K562 (cell line): ENCODE measurements around the gene WNT7B. TPM values are rescaled to one million over a fixed set of nuclear protein-coding genes. Genes with fewer than 3 reads are reported as not detected.

Experiments
- ATAC-seq: fragments of 200-7000 bp; cut with Tn5 transposase; 3 replicates; pipeline ENCODE4 v1.9.1; 2020; ENCODE audit warnings: moderate library complexity
- BruUV-seq: library from RNA; stranded (reverse); fragments of 400-500 nt; replicated peaks from 2 replicates; lab custom pipeline; 2021; lab: Mats Ljungman, UMichigan
- CTCF ChIA-PET: fragments of 300-600 bp; formaldehyde crosslinking; extraction: SDS; loops from one replicate; lab custom pipeline; 2021; ENCODE audit warnings: low intra/inter-chr PET ratio; lab: Yijun Ruan, JAX
- POLR2A ChIA-PET: fragments of 300-600, 350-650 bp; sonication (Branson Sonifier 250); formaldehyde crosslinking; extraction: SDS; loops from one replicate; lab custom pipeline; 2021; ENCODE audit warnings: antibody characterized with exemption, inconsistent platforms; lab: Yijun Ruan, JAX
- DNase-seq, 4 experiments: peaks; one replicate each; pipeline versions ENCODE4 v3.0.0 to v3.0.0-alpha.2; 2011 to 2018; ENCODE audit warnings: low spot score in 3 of 4, mixed read lengths in 3 of 4; ENCODE audit errors: extremely low read depth in 1 of 4
- FAIRE-seq: peaks from 2 replicates; lab custom pipeline; 2011; peaks lifted over from hg19 to GRCh38; lab: Jason Lieb, UNC
- H2AFZ ChIP-seq: 2 replicates; pipeline ENCODE4 v1.6.0; 2011; ENCODE audit warnings: low read depth, low read length, control low read depth, inconsistent platforms
- H3K27ac ChIP-seq: fragments of 200-600 bp; 3 replicates; pipeline ENCODE4 v1.8.0; 2011; ENCODE audit warnings: low read depth, mild to moderate bottlenecking, control low read depth, inconsistent platforms, low read length, moderate library complexity, mixed read lengths; ENCODE audit errors: extremely low read depth
- H3K27me3 ChIP-seq, 2 experiments: fragments of 300-600 bp in 1 of 2; 2 replicates in 1 of 2; 3 replicates in 1 of 2; pipeline versions ENCODE4 v1.6.0 to v1.8.0; 2011; ENCODE audit warnings: inconsistent platforms in 2 of 2, low read length in 2 of 2, mild to moderate bottlenecking in 1 of 2, mixed read lengths in 1 of 2, moderate library complexity in 1 of 2; ENCODE audit not compliant: control insufficient read depth in 2 of 2, insufficient read depth in 2 of 2
- H3K36me3 ChIP-seq: fragments of 300-600 bp; 3 replicates; pipeline ENCODE4 v1.8.0; 2011; ENCODE audit warnings: mild to moderate bottlenecking, low read length, inconsistent platforms; ENCODE audit not compliant: control insufficient read depth, insufficient read depth
- H3K4me1 ChIP-seq, 2 experiments: fragments of 200-600 bp in 1 of 2; replicated peaks in 1 of 2; 2 replicates in 1 of 2; 3 replicates in 1 of 2; pipeline versions ENCODE4 v1.5.1 to v1.8.0; 2011; ENCODE audit warnings: inconsistent platforms in 2 of 2, low read length in 2 of 2, mild to moderate bottlenecking in 1 of 2, mixed read lengths in 1 of 2, moderate library complexity in 1 of 2; ENCODE audit not compliant: control insufficient read depth in 2 of 2, insufficient read depth in 2 of 2
- H3K4me2 ChIP-seq: 2 replicates; pipeline ENCODE4 v1.6.1; 2011; ENCODE audit warnings: low read length, control low read depth, inconsistent platforms, mixed read lengths; ENCODE audit not compliant: insufficient read depth
- H3K4me3 ChIP-seq: fragments of 200-600 bp; sonication (generic), shearing (Covaris generic); 2 replicates; pipeline ENCODE4 v1.5.1; 2016; ENCODE audit warnings: control low read depth, inconsistent platforms
- H3K79me2 ChIP-seq: fragments of 200-600 bp; 3 replicates; pipeline ENCODE4 v1.8.0; 2011; ENCODE audit warnings: low read length, inconsistent platforms; ENCODE audit not compliant: control insufficient read depth, insufficient read depth
- H3K9ac ChIP-seq, 2 experiments: 2 replicates each; pipeline versions ENCODE4 v1.6.0 to v1.6.1; 2011; ENCODE audit warnings: low read depth in 2 of 2, low read length in 2 of 2, control low read depth in 1 of 2, inconsistent platforms in 1 of 2, mild to moderate bottlenecking in 1 of 2, mixed read lengths in 1 of 2; ENCODE audit not compliant: insufficient read depth in 1 of 2
- H3K9me1 ChIP-seq: one replicate; pipeline ENCODE4 v1.6.0; 2011; ENCODE audit warnings: inconsistent platforms, mild to moderate bottlenecking, low read length, moderate library complexity; ENCODE audit not compliant: control insufficient read depth, insufficient read depth
- H3K9me3 ChIP-seq: replicated peaks from 2 replicates; pipeline ENCODE4 v1.5.1; 2011; ENCODE audit warnings: low read depth, low read length, inconsistent platforms; ENCODE audit not compliant: control insufficient read depth, insufficient read depth
- H4K20me1 ChIP-seq: replicated peaks from 2 replicates; pipeline ENCODE4 v1.6.1; 2011; ENCODE audit warnings: low read length, inconsistent platforms, mixed read lengths; ENCODE audit not compliant: control insufficient read depth, insufficient read depth
- CBFA2T2 ChIP-seq: fragments of 450-650 bp; conservative IDR thresholded peaks from 2 replicates; pipeline ENCODE4 v1.6.1; 2017; ENCODE audit warnings: mild to moderate bottlenecking
- DACH1 ChIP-seq: fragments of 450-650 bp; IDR thresholded peaks from 2 replicates; pipeline ENCODE4 v1.6.1; 2018; ENCODE audit not compliant: partially characterized antibody
- ELF2 ChIP-seq: fragments of 250-450 bp; sonication (Bioruptor Pico); IDR thresholded peaks from 2 replicates; pipeline ENCODE4 v1.5.0; 2021; ENCODE audit warnings: mild to moderate bottlenecking
- ETV5 ChIP-seq: sonication (generic); formaldehyde crosslinking; IDR thresholded peaks from 2 replicates; pipeline ENCODE4 v1.4.0; 2020; ENCODE audit warnings: low read depth, mild to moderate bottlenecking, missing genetic modification reagents
- FUS ChIP-seq: fragments of 200-400 bp; formaldehyde crosslinking; optimal IDR thresholded peaks from 2 replicates; pipeline ENCODE3; 2017; ENCODE audit warnings: low read depth, low read length
- HNRNPK ChIP-seq: fragments of 200-400 bp; formaldehyde crosslinking; IDR thresholded peaks from one replicate; pipeline ENCODE4 v1.6.1; 2018; ENCODE audit warnings: mild to moderate bottlenecking, low read depth, low read length; ENCODE audit not compliant: poor library complexity, severe bottlenecking
- KAT2B ChIP-seq: IDR thresholded peaks from one replicate; pipeline ENCODE4 v1.6.1; 2012; ENCODE audit warnings: low read depth, mild to moderate bottlenecking, control low read depth, inconsistent platforms, low read length, moderate library complexity
- MED1 ChIP-seq: sonication (generic); formaldehyde crosslinking; IDR thresholded peaks from 2 replicates; pipeline ENCODE4 v1.8.1; 2023; ENCODE audit warnings: missing genetic modification reagents, borderline replicate concordance
- MIER1 ChIP-seq: fragments of 450-650 bp; IDR thresholded peaks from 2 replicates; pipeline ENCODE4 v1.6.1; 2016; ENCODE audit warnings: antibody characterized with exemption, mild to moderate bottlenecking, low read depth
- MTA2 ChIP-seq: fragments of 450-650 bp; IDR thresholded peaks from 2 replicates; pipeline ENCODE4 v1.6.1; 2016; ENCODE audit warnings: low read depth
- NR2C1 ChIP-seq, 2 experiments: fragments of 450-650 bp; IDR thresholded peaks; 2 replicates each; pipeline ENCODE4 v1.6.1; 2017; ENCODE audit warnings: mild to moderate bottlenecking in 2 of 2, antibody characterized with exemption in 1 of 2, inconsistent platforms in 1 of 2, missing compliant biosample characterization in 1 of 2, missing genetic modification characterization in 1 of 2
- POLR2H ChIP-seq: IDR thresholded peaks from 2 replicates; pipeline ENCODE4 v1.6.1; 2016; ENCODE audit warnings: missing genetic modification characterization, low read depth, mild to moderate bottlenecking, control low read depth, missing compliant biosample characterization, moderate library complexity
- TAF7 ChIP-seq: fragments of 450-650 bp; IDR thresholded peaks from 2 replicates; pipeline ENCODE4 v1.6.1; 2016; ENCODE audit warnings: missing genetic modification characterization, missing compliant biosample characterization
- ZBTB5 ChIP-seq: fragments of 450-650 bp; IDR thresholded peaks from 2 replicates; pipeline ENCODE4 v1.6.1; 2017; ENCODE audit warnings: antibody characterized with exemption
- ZFP91 ChIP-seq: sonication (generic); formaldehyde crosslinking; IDR thresholded peaks from 2 replicates; pipeline ENCODE4 v1.8.0; 2022; ENCODE audit warnings: mild to moderate bottlenecking, missing genetic modification reagents
- ZNF224 ChIP-seq: sonication (generic); formaldehyde crosslinking; IDR thresholded peaks from 2 replicates; pipeline ENCODE4 v1.8.0; 2022; ENCODE audit warnings: mild to moderate bottlenecking, missing genetic modification reagents
- ZNF436 ChIP-seq: fragments of 250-450, 450-650 bp; sonication (Bioruptor Pico); formaldehyde crosslinking; IDR thresholded peaks from 2 replicates; pipeline ENCODE4 v1.7.0; 2020; ENCODE audit warnings: mild to moderate bottlenecking
- ZNF551 ChIP-seq: fragments of 250-450 bp; sonication (Bioruptor Pico); IDR thresholded peaks from 2 replicates; pipeline ENCODE4 v1.5.0; 2021; ENCODE audit warnings: mild to moderate bottlenecking, moderate library complexity
- WGBS: fragments of 100-300 bp; shearing (Covaris generic); methylation state at CpG from one replicate; pipeline ENCODE4 v1.1.6; 2016; ENCODE audit warnings: low coverage, mixed read lengths; ENCODE audit not compliant: insufficient coverage; ENCODE audit errors: missing lambda C conversion rate; 5-methylcytosine and 5-hydroxymethylcytosine counted together
- in situ Hi-C: fragments of 300-500 bp; cut with MboI; formaldehyde crosslinking; loops from 4 replicates; pipeline ENCODE4 v1.15.0; 2018; ENCODE audit warnings: inconsistent platforms, mixed read lengths
- intact Hi-C: fragments of 100-400 bp; cut with micrococcal nuclease; formaldehyde crosslinking; loops from 2 replicates; pipeline ENCODE4 v1.14.2; 2022
- polyA plus RNA-seq, 8 experiments: library from polyadenylated mRNA; depleted of rRNA in 4 of 8; stranded (reverse) in 5 of 8; unstranded in 3 of 8; fragments of >200 nt; fragmentation: Nextera tagmentation in 2 of 8; fragmentation: Illumina TruSeq in 1 of 8; extraction: Ambion mirVana in 2 of 8; extraction: Trizol in 1 of 8; gene quantifications; 2 replicates each; pipeline versions ENCODE4 v1.2.1 to v1.2.3, GENCODE V29; 2011 to 2014; ENCODE audit warnings: inconsistent platforms in 1 of 8, missing spikeins in 1 of 8
- total RNA-seq, 7 experiments: library from RNA; depleted of rRNA in 6 of 7; stranded (reverse); fragments of >200 nt in 6 of 7; fragmentation: Illumina TruSeq in 2 of 7; extraction: Trizol in 2 of 7; gene quantifications; 2 replicates each; pipeline versions ENCODE4 v1.2.1 to v1.2.3, GENCODE V29; 2011 to 2021; ENCODE audit warnings: low replicate concordance in 1 of 7
- TF ChIP-seq, protein P1 (sequence below): fragments of 250-450 bp; sonication (Bioruptor Pico); IDR thresholded peaks from 2 replicates; pipeline ENCODE4 v1.5.0; 2021

WNT7B gene
- total and polyA plus RNA-seq, 9 of the 15 experiments (the other 6 are each of a cell fraction or from before 2014, with no cell fraction given): not detected

DNA sequence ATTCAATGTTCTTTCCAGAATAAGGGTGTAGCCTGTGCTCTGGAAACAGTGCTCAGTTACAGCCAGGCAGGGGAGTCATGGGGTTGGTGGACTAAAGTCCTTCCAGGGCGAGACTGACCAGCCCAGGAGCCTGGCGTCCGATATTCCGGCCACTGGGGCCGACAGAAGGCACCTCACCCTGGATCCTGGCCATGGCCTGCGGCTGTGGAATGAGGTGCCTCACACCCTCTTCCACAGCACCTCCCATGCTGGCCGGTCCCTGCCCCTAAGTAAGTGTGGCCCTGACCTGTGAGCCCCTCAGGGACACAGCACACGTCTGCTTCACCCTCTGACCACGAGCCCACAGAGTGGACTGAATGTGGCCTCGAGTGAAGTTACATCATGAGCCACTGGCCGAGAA, 50.5 kb downstream of the WNT7B start:
- no TSS peak for BruUV-seq
- no peak overlapping the region for H2AFZ ChIP-seq
- ATAC-seq: no peak
- CTCF ChIA-PET: no interaction called here
- peaks cover 0 to 19% of the 10 kb centered on the region in 2 experiments; a peak in 2 of 5 replicates for H3K4me1 ChIP-seq
- H3K9me1 ChIP-seq: no peaks in the 10 kb centered on the region
- no peaks in the 10 kb centered on the region for H3K79me2 ChIP-seq
- in situ Hi-C loops (no loop called here), intact Hi-C loops (no loop called here)
- TF ChIP-seq HNRNPK (no peak), ZNF551 (CRISPR knock-in tag) (no peak), ETV5 (CRISPR knock-in tag) (no peak), MIER1 (no peak), ELF2 (CRISPR knock-in tag) (no peak), FUS (no peak), CBFA2T2 (no peak), ZBTB5 (no peak), ZNF224 (no peak), MTA2 (no peak), TAF7 (tag) (no peak), ZNF436 (CRISPR knock-in tag) (no peak), DACH1 (no peak), MED1 (CRISPR knock-in tag) (no peak), POLR2H (no peak), NR2C1 (IDR thresholded peaks at IDR 0.05) (no peak), NR2C1 (tag; IDR thresholded peaks at IDR 0.05) (no peak), KAT2B (no peak), ZFP91 (CRISPR knock-in tag) (no peak)
- TF ChIP-seq, protein P1, sequence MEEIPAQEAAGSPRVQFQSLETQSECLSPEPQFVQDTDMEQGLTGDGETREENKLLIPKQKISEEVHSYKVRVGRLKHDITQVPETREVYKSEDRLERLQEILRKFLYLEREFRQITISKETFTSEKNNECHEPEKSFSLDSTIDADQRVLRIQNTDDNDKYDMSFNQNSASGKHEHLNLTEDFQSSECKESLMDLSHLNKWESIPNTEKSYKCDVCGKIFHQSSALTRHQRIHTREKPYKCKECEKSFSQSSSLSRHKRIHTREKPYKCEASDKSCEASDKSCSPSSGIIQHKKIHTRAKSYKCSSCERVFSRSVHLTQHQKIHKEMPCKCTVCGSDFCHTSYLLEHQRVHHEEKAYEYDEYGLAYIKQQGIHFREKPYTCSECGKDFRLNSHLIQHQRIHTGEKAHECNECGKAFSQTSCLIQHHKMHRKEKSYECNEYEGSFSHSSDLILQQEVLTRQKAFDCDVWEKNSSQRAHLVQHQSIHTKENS: no peak
- no peak overlapping the region for H3K4me3 ChIP-seq
- no peak for DNase-seq
- no peak overlapping the region for H3K9ac ChIP-seq
- H3K27me3 ChIP-seq: peaks cover 2 to 47% of the 10 kb centered on the region in 2 experiments; a peak in 3 of 5 replicates
- POLR2A ChIA-PET: no interaction called here
- H3K4me2 ChIP-seq: no peak overlapping the region
- no peaks in the 10 kb centered on the region for H3K36me3 ChIP-seq
- H4K20me1 ChIP-seq: peaks cover 6% of the 10 kb centered on the region; the same call in 1 of the 2 replicates
- H3K9me3 ChIP-seq: no peaks in the 10 kb centered on the region
- no peak for FAIRE-seq
- H3K27ac ChIP-seq: no peak overlapping the region
- WGBS: 5% methylated on average over 10 of the region's 11 CpGs
